Measurements from ENCODE around the gene CCHCR1.
A peak's percentile ranks its signal among the peaks of the same experiment; 100 is the strongest.
"Not testable (repeated sequence)": the region's sequence is repeated elsewhere in the genome, so short reads cannot be mapped to it uniquely, and the experiment has no call there.

Gene CCHCR1, protein sequence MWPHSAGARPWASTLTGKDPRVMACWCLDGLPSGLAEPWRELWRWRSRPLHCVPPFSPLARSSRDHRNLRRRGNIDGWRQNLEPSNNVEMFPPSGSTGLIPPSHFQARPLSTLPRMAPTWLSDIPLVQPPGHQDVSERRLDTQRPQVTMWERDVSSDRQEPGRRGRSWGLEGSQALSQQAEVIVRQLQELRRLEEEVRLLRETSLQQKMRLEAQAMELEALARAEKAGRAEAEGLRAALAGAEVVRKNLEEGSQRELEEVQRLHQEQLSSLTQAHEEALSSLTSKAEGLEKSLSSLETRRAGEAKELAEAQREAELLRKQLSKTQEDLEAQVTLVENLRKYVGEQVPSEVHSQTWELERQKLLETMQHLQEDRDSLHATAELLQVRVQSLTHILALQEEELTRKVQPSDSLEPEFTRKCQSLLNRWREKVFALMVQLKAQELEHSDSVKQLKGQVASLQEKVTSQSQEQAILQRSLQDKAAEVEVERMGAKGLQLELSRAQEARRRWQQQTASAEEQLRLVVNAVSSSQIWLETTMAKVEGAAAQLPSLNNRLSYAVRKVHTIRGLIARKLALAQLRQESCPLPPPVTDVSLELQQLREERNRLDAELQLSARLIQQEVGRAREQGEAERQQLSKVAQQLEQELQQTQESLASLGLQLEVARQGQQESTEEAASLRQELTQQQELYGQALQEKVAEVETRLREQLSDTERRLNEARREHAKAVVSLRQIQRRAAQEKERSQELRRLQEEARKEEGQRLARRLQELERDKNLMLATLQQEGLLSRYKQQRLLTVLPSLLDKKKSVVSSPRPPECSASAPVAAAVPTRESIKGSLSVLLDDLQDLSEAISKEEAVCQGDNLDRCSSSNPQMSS

DNA sequence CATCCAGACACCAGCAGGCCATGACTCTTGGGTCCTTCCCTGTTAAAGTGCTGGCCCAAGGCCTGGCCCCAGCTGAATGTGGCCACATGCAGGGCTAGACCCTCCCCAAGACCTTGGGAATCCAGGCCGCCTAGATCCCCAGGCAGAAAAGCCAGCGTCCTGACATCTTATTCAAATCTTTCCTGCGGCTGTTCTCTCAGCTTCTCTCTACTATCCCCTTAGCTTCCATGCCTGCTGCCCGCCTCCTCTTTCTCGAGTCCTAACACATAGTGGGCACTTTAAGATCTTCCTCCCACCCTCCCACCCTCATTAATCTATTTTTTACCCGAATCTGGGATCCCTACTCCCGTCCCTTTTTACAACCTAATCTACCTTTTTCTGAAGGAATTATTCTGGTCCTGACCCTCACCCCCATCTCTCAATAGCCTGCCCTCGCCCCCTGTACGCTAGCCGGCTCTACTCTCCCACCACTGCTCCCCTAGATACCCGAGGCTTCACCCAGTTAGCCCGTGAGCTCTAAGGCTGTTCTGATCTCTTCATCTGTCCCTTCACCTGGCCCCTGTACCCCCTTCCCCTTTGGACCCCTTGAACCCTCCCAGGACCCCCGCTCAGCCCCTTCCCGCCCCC is at the start of gene CCHCR1:
CCHCR1 (minus strand) TSS at position 290 of the 627 bp plus-strand sequence; CDS start at position 88, 202 bp downstream.
- DNase-seq: no peak

DNA sequence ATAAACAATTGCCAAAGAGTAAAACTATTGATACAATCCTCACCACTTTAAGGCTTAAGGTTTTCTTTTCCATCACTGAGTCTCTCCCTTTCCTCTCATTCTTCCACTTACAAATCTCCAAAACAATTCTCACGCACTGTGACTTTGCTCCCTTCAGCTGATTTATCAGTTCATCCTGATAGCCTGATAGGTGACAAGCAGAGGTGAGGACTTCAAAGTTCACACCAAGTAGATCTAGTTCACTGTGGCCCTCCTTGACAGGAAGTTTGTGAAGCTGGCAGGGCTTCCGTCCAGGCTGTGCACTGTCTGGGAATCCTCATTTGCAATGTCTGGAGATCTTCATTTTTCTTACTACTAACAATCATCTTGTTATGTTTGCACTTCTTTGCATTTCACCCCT is 48.0 kb upstream of the CCHCR1 start:
- no peak for DNase-seq

GRCh38 chr6:31204751-31205145 is 47.1 kb upstream of the CCHCR1 start:
- DNase-seq: no peak

GRCh38 chr6:31203345-31203979 is 45.9 kb upstream of the CCHCR1 start:
- DNase-seq: peak; percentile 97

DNA sequence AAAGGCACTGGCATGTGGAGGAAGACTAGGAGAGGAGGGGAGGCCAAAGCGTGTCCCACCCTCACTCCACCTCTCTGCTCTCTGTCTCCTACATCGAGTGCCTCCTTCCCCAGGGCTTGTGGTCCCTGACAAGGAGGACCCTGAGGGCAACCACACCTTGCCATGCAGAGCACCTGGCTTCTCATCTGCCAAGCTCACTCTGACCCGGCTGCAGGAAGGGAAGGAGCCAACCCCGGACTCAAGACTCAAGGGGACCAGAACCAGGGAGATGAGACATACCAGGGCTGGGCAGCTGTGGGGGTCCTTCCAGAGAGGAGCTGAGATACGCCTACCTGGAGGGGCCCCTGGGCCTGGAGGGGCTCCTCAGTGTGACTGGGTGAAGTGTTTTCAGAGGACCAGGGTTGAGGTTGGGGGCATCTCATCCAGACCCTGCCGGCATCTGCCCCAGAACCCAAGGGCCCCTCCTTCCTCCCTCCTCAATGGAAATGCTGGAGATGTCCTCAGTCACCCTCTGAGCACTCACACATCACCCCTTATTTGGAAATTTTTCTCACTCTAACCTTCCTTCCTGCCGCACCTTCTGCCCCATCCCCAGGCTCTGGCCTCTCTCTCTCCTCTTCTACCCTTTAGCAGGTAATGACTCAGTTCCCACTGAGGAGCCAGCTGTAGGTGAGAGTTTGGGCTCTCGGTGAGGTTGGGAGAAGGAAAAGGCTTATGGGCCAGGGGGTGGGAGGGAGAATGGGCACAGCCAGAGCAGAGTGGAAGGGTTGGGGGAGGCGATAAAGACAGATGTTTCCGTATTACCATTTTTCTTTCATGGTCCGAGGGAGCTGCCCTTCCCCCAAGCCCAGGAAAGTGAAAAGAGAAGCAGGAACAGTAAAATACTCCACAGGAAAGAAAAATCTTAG is 44.9 kb upstream of the CCHCR1 start:
- DNase-seq: peak; percentile 47

DNA sequence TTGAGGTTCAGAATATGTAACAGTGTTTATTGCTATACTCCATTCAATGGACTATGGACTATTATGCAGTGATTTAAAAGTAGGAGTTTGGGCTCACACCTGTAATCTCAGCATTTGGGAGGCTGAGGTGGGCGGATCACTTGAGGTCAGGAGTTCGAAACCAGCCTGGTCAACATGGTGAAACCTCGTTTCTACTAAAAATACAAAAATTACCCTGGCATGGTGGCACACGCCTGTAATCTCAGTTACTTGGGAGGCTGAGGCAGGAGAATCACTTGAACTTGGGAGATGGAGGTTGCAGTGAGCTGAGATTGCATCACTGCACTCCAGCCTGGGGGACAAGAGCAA is 41.5 kb upstream of the CCHCR1 start:
- not testable (repeated sequence) for DNase-seq

- DNase-seq: peak; percentile 82
Observed at GRCh38 chr6:31197559-31198305, 40.1 kb upstream of the CCHCR1 start.

GRCh38 chr6:31196251-31197022 is 38.8 kb upstream of the CCHCR1 start:
- not testable (repeated sequence) for DNase-seq

GRCh38 chr6:31195308-31195979 is 37.8 kb upstream of the CCHCR1 start:
- DNase-seq: not testable (repeated sequence)

- no peak for DNase-seq
Observed at GRCh38 chr6:31194061-31194834, 36.6 kb upstream of the CCHCR1 start.

GRCh38 chr6:31193206-31193605 is 35.6 kb upstream of the CCHCR1 start:
- no peak for DNase-seq

DNA sequence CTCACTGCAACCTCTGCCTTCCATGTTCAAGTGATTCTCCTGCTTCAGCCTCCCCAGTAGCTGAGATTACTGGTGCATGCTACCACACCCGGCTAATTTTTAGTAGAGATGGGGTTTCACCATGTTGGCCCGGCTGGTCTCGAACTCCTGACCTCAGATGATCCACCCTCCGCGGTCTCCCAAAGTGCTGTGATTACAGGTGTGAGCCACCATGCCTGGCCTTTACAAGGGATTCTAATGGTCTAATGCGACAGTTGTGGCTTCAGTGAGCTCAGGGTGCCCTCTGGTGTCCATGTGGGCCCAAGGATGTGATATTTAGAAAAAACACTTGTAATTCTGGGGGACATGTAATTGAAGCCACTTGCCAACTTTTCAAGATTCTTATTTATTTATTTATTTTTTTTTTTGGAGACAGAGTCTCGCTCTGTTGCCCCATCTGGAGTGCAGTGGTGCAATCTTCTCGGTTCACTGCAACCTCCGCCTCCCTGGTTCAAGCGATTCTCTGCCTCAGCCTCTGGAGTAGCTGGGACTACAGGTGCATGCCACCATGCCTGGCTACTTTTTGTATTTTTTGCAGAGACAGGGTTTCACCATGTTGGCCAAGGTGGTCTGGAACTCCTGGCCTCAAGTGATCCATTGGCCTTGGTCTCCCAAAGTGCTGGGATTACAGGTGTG is 35.0 kb upstream of the CCHCR1 start:
- peak; percentile 69 for DNase-seq

DNA sequence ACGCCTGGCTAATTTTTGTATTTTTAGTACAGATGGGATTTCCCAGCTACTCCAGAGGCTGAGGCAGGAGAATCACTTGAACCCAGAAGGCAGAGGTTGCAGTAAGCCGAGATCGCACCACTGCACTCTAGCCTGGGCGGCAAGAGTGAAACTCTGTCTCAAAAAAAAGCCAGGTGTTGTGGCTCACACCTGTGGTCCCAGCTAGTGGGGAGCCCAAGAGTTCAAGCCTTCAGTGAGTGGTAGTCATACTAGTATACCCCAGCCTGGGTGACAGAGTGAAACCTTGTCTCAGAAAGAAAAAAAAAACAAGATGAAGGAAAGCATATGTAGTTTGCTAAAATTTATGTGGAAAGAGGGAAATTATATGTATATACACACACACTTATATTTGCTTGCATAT is 32.9 kb upstream of the CCHCR1 start:
- no peak for DNase-seq

GRCh38 chr6:31189223-31189622 is 31.6 kb upstream of the CCHCR1 start:
- not testable (repeated sequence) for DNase-seq

DNA sequence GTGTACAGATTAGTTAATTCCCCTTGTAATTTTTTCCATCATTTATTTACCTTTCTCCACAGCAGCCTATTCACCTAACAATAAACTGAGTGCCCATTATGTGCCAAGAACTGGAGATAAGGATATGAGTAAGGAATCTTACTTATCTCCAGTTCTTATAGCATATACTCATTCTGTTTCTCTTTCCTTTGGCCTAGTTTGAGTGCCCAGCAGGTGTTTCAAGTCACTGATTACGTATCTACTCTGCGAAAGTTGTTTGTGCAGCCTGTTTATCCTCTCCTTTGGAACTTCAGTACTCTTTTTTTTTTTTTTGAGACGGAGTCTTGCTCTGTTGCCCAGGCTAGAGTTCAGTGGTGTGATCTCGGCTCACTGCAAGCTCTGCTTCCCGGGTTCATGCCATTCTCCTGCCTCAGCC is 30.2 kb upstream of the CCHCR1 start:
- no peak for DNase-seq

GRCh38 chr6:31186052-31186734 is 28.6 kb upstream of the CCHCR1 start:
- no peak for DNase-seq

DNA sequence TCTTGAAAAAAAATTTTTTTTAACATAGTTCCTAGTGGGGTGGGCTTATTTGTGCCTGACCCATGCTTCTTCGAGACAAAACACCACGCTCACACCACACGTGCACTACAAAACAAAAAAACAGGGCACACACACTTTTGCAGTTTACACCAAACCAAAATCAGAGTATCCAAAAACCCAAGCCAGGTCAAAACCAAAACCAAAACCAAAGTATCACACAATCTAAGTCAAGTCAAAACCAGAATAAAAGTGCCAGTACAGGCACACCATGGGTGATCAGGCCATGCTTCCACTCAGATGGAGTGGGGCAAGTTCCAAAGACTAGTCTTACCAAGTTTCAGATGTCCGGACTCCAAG is 28.1 kb upstream of the CCHCR1 start:
- not testable (repeated sequence) for DNase-seq

- DNase-seq: not testable (repeated sequence)
Observed at GRCh38 chr6:31183859-31184258, 26.3 kb upstream of the CCHCR1 start.

Data from NCI-H2029 treated with DMSO at 0.1 percent for 48 hours (cell line).